GM12872 (cell line): ENCODE results near the gene UBAP2.

Source experiments
- CTCF ChIP-seq: IDR thresholded peaks from 3 replicates; pipeline ENCODE4 v1.5.1; 2011; ENCODE audit warnings: low read depth, mild to moderate bottlenecking, low read length, moderate library complexity; ENCODE audit not compliant: insufficient read depth

Gene UBAP2

GRCh38 chr9:33952066-33952465 lies 96.6 kb downstream of the UBAP2 start:
- no peak for TF ChIP-seq CTCF

- TF ChIP-seq CTCF, result no peak
Measured at GRCh38 chr9:33950371-33950770, 98.3 kb downstream of the UBAP2 start.

- TF ChIP-seq CTCF, result no peak
Measured at GRCh38 chr9:33946779-33947535, 101.7 kb downstream of the UBAP2 start.

- no peak for TF ChIP-seq CTCF
Measured at GRCh38 chr9:33943389-33943788, 105.3 kb downstream of the UBAP2 start.

- TF ChIP-seq CTCF, result no peak
Measured at GRCh38 chr9:33942471-33943083, 106.1 kb downstream of the UBAP2 start.

- TF ChIP-seq CTCF, result no peak
Measured at GRCh38 chr9:33939924-33940874, 108.5 kb downstream of the UBAP2 start.
